Adipose tissue (tissue), 3 donors: ENCODE data around the gene PAFAH2. TPM values are rescaled to one million over a fixed set of nuclear protein-coding genes. Genes with fewer than 3 reads are reported as not detected.

ENCODE experiments used
- H3K27ac ChIP-seq: one replicate; pipeline ENCODE4 v1.5.1; 2013; ENCODE audit warnings: low read depth, low read length
- WGBS, 3 donors: extraction: QIAGEN DNeasy Blood & Tissue Kit; methylation state at CpG; one replicate each; pipeline ENCODE4 v1.1.7; 2013; 5-methylcytosine and 5-hydroxymethylcytosine counted together
- polyA plus RNA-seq, 3 donors: library from polyadenylated mRNA; stranded (reverse); fragments of 200-250 nt; gene quantifications; one replicate each; pipeline ENCODE4 v1.2.3, GENCODE V29; 2013
- donor health status: healthy with polysubstance abuse.
- donor health status: Bipolar disorder and iron deficiency.
- donor health status: healthy.

The PAFAH2 gene
- polyA plus RNA-seq, 3 donors, result 4.3 to 9.8 (median 4.9) TPM

- no peak overlapping the region for H3K27ac ChIP-seq
- 64 to 73% (median 69%) methylated on average over 6 of the region's 6 CpGs for WGBS, 3 donors
Observed at GRCh38 chr1:26017606-26018005, 19.7 kb upstream of the PAFAH2 start.

DNA sequence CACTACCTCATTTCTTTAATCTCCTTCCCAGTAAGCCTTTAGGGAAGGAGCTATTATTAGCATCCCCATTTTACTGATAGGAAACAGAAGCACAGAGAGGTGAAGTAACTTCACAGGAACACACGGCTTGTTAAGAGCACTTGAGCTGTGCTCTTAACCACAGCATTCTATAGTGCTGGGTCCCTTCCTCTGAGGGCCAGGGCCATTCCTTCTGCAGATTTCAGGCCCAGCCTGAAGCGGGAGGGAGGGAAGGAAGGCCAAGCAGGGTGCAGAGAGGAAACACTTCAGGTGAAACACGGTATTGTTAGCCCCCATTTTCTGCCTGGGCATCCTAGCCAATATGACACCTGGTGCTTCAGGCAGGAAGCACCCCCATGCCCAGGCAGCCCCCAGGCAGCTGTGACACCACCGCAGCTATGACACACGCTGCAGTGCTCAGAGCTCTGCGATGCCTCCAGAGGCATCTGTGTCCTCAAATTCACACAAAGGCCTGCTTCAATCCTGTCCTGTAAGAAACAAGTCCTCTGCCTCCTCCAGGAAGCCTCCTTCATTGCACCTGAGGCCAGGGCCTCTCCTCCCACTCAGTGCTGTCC, 19.2 kb upstream of the PAFAH2 start:
- no peak overlapping the region for H3K27ac ChIP-seq
- WGBS, 3 donors, result 63 to 80% (median 70%) methylated on average over 6 of the region's 6 CpGs

DNA sequence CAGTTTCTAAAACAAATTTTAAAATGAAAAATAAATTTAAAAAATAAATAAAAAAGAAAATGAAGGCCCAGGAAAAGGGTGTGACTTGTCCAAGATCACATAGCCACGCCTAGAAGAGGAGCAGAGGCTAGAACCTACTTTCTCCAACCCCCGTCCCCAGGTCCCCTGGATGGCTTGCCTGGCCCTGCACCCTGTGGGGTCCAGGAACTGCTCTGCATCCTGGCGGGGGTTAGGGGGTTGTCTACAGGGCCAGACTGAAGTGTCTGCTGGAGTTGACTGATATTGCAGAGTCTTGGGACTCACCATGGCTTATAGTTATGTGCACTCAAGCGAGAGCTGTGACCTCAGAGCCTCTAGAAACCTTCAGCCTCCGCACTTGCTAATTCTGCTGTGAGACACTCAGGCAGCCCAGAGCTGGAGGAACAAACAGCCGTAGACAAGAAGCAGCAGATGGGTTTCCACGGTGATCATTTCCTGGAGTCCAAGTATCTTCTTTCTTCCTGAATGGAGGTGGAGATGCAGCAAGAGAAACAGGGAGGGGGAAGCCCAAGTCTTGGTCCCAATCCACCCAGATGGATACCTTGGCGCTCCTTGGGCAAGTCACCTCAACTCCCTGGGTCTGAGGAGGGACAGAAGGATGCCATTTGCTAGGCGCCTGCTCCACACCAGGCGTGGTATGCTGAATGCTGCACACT, 18.5 kb upstream of the PAFAH2 start:
- H3K27ac ChIP-seq, result no peak overlapping the region
- 78 to 86% (median 85%) methylated on average over 10 of the region's 10 CpGs for WGBS, 3 donors

GRCh38 chr1:26015358-26015757, 17.5 kb upstream of the PAFAH2 start:
- WGBS, 3 donors, result 40 to 81% (median 50%) methylated on average over 2 of the region's 2 CpGs
- no peak overlapping the region for H3K27ac ChIP-seq

GRCh38 chr1:26014179-26014578, 16.3 kb upstream of the PAFAH2 start:
- WGBS, 3 donors, result 96 to 97% (median 96%) methylated on average over 2 of the region's 2 CpGs
- no peak overlapping the region for H3K27ac ChIP-seq

- 50 to 73% (median 72%) methylated on average over 3 of the region's 3 CpGs for WGBS, 3 donors
- H3K27ac ChIP-seq, result no peak overlapping the region
Observed at GRCh38 chr1:26012864-26013263, 15.0 kb upstream of the PAFAH2 start.

- WGBS, 3 donors, result 86 to 88% (median 88%) methylated on average over 3 of the region's 3 CpGs
Observed at GRCh38 chr1:26010825-26011224, 13.0 kb upstream of the PAFAH2 start.

DNA sequence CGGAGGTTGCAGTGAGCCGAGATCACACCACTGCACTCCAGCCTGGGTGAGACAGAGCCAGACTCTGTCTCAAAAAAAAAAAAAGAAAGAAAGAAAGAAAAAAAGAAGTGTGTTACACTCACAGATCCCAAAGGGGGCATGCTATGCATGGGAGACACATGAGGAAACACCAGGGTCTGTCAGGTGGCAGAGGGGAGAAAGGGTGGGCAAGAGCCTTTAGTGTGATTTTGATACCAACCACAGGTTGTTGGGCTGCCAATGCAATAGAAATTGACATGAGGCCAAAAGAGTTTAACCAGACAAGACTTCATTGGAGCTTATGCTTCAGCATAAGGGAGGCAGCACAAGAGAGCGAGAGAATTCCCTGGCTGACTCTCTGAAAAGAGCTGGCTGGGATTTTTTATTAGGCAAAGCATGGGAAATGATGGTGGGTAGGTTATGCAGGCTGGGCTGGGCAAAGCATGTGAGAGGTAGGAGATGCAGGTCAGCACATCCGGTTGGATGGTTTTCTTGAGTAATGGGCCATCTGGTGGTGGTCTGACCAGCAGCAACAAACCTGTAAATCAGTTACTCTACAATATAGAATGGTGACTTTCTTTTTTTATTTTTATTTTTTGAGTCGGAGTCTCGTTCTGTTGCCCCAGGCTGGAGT, 12.1 kb upstream of the PAFAH2 start:
- 66 to 74% (median 72%) methylated on average over 6 of the region's 6 CpGs for WGBS, 3 donors
- H3K27ac ChIP-seq, result no peak overlapping the region

More at GRCh38 chr1:26010825-26011224, 13.0 kb upstream of the PAFAH2 start:
- H3K27ac ChIP-seq, result no peak overlapping the region

DNA sequence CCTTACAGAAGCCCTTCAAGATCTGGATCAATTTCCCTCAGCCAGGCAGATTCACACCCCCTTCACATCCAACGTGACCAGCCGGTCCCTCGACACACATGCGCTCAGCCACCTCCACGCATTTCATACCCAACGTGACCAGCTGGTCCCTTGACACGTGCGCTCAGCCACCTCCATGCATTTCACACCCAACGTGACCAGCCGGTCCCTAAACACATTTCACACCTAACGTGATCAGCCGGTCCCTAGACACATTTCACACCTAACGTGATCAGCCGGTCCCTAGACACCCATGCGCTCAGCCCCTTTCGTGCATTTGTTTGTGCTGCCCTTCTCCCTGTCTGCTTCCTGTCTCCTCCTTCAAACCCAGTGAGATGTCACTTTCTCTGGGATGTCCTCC, 8.8 kb upstream of the PAFAH2 start:
- 92 to 94% (median 94%) methylated on average over 16 of the region's 16 CpGs for WGBS, 3 donors

GRCh38 chr1:26005434-26006105, 7.7 kb upstream of the PAFAH2 start:
- no peak overlapping the region for H3K27ac ChIP-seq
- WGBS, 3 donors, result 52 to 68% (median 60%) methylated on average over 4 of the region's 4 CpGs

More for the DNA sequence above, 8.8 kb upstream of the PAFAH2 start:
- H3K27ac ChIP-seq, result no peak overlapping the region

DNA sequence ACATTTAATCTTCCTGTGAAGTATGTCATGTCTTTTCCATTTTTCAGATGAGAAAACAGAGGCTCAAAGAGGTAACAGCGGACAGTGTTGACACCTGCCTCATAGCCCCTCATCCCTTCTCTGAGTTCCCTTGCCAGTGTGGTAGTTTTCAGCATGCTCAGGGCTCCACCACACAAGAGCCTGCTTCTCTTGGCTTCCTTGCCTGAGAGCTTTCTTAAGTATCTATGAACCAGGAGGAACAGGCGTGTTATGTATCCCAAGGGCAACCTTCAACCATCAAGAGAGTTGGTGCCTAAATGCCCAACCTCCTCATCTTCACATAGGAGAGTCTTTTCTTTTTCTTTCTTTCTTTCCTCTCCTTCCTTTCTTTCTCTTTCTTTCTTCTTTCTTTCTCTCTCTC, 5.9 kb upstream of the PAFAH2 start:
- no peak overlapping the region for H3K27ac ChIP-seq
- WGBS, 3 donors, result 82 to 83% (median 82%) methylated on average over 2 of the region's 2 CpGs

- H3K27ac ChIP-seq, result no peak overlapping the region
- 81 to 98% (median 84%) methylated on average over 4 of the region's 4 CpGs for WGBS, 3 donors
Observed at GRCh38 chr1:26003262-26003661, 5.4 kb upstream of the PAFAH2 start.

DNA sequence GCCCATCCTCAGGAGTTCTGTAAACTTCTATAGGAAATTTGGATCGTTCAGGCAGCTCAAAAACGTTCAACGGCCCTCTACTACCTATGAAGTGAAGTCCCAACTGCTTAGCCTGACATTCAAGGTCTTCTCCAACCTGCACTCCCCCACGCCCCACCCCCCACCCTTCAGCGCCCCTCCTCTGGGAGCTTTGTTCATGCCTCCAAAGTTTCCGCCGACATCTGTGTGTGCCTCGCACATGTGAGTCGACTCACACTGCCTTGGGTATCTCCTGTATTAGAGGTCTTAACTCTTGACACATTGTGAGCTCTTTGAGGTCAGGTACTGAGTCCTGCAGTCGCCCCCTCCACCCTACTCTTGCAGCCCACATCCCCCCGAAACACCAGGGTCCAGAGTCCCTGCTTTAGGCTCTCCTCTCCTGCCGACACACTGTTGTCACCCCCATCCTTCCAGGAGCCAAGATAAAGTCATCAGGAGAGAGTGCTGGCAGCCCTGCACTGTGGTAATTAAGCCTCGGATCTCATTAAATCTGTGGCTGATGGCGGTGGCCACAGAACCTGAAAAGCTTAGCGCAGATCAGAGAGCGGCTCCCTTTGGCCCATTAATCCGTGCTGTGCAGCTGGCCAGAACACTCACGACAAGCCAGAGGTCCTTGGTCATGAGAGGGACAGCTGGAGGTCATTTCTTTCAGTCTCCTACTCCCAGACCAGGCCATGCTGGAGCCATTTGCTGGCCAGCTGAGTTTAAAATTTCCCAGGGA, 1.4 kb upstream of the PAFAH2 start:
- no peak overlapping the region for H3K27ac ChIP-seq
- 79 to 85% (median 80%) methylated on average over 18 of the region's 18 CpGs for WGBS, 3 donors

DNA sequence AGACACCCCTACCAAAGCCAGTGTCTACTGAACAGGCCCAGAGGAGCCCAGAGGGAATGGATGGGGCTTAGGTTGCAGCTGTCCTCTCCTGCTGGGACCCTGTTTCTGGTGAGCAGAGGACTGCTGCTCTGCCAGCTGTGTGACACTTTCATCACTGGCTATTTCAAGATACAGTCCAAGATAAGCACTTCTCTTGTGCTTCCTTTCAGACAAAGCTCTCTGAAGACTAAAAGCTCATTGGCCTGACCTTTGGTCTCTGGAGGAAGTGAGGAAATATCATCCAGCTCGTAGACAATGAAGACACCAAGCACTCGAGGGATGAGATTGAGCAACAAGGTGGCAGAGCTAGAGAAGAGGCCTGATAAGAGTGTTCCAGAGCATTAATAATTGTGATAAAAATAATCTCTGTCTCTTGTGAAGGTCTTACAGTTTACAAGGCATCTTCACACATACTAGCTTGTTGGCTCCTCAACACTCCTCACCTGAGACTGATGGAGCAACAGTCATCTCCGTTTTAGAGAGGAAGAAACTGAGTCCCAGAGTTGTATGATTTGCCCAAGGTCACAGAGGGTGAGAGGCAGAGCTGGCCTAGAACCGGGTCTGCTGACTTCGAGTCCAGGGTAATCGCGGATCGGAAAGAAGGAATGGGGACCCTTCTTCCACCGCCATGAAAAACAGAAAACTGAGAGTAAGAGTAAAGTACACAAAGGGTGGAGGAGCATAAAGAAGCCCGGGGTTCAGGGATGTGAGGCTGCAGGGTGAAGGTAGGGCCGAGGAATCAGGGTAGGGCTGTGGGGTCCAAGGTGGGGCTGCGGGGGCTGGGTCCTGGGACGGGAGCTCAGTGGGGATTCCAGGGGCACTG, 666 bp downstream of the PAFAH2 start:
- H3K27ac ChIP-seq, result no peak overlapping the region
- WGBS, 3 donors, result 1 to 2% (median 1%) methylated on average over 13 of the region's 13 CpGs

- H3K27ac ChIP-seq, result no peak overlapping the region
- WGBS, 3 donors, result 87 to 97% (median 92%) methylated on average over 3 of the region's 3 CpGs
Observed at GRCh38 chr1:25994402-25995150, 3.3 kb downstream of the PAFAH2 start.

DNA sequence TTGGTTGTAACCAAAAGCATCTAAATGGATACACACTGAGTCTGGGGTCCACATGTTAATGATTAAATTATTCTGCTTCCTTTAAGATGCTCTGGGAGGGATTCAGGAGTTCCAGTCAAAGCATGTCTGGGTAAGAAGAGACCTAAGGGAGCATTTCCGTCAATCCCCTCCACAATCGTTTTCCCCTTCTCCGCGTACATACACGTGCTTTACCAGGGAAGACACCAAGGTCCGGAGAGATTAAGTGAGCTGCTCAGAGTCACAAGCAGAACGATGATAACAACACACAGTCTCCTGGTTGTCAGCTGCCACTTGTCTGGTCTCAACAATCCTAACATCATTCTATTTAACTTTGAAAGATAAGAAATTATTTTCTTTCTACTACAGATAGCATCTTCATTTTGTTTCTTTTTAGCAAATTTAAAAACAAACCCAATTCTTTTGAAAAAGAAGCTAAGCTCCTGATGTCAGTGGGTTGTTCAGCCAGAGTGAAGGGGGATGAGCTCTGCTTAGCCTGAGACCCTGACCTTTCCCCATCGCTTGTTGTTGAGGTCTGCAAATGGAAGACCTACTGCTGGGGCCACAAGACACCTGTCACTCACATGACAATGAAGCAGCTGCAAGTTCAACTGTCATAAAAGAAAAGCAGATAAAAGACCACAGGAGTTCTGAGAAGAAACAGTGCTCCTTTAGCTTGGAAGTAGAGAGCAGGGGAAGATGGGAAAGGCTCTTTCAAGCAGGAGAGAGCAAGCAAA, 4.5 kb downstream of the PAFAH2 start:
- H3K27ac ChIP-seq, result no peak overlapping the region
- 89 to 91% (median 89%) methylated on average over 8 of the region's 8 CpGs for WGBS, 3 donors
